Activated T-cell treated with anti-CD3 and anti-CD28 coated beads for 24 hours (primary cell): ENCODE data around the gene SPG21.

ENCODE experiments used
- DNase-seq: peaks from one replicate; pipeline ENCODE4 v3.0.0-alpha.2; 2020; ENCODE audit warnings: low read depth

Gene SPG21

DNA sequence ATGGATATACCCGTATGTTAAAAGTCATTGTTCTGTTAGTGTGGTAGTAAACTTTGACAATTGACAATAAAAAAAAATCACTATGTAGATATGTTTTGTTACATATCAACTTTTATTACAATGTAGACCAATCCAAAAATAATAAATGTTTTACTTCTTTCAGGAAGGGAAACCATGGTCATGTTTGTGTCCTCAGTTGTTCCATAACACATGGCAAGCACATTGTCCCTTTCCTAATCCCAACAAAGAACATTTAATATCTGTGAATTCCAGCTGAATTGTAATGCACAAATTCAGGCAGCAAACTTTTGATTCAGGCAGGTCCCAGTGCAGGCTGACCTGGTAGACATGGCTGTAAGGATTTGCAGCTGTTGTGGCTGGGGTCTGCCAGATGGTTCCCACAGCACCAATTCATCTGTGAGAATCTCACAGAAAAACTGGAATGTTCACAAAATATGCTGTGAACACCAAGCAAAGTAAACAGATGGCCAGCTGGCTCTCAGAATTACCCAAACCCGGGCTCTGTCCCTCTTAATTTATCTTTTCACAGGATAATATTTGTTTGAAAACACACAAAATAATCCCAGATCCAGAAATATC is 1.9 kb upstream of the SPG21 start:
- no peak for DNase-seq

DNA sequence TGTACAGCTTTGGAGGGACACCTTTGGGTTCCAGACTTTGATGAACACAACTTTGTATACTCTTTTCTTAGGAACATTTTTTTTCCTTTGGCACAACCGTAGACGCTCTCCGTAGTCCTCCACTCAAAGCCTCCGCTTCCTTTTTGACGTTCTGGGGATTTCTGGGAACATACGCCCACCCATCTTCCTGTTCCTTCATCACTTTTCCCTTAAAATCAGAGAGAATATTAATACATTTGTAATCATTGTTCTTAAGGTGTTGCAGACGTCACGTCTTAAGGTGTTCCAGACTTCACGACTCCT is 405 bp upstream of the SPG21 start:
- DNase-seq, result no peak

DNA sequence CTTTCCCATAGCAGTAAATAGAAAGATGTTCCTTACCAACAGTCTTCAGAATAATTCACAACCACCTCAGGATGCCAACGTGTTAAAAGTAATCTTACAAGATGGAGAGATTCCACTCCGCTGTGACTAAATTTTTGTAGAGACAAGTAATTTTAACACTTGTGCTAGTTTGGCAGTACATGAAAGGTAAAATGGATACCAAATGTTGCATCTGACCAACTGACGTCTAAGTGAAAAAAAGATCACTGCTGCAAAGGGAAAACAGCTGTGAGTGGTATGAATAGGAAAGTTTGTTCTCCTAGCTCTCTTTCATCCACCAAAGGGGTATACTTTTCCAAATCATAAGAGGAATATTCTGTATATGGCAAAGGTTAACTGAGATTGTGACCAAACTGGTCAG is 2.6 kb downstream of the SPG21 start:
- DNase-seq, result no peak

DNA sequence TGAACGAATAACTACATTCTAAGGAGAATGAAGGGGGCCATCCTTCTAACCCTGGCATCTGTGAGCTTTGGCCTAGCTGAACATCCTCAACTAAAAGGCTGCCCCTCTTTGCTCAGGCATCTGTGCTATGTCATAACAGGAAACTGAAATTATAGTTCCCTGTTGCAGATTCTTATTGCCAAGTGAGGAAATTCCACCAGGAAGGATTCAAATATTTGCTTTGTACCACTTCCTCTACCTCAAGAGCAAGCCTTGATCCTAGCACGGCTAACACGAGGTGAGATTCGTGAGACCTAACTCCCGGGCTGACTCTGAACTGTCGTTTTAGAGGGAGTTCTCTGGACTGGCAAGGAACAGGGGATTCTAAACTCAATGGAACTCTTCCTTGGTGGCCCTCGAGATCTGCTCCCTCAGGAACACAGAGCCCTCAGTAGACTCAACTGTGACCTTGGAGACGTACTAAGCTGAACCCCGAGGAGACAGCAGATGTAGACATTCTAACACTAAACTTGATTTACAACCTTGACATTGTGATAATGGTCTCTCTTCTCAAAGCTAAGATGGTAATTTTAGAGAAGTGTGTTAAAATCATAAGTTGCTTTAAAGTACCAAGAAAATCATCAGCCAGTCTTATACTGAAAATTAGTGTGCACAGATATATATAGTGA is 4.2 kb downstream of the SPG21 start:
- DNase-seq, result no peak

DNA sequence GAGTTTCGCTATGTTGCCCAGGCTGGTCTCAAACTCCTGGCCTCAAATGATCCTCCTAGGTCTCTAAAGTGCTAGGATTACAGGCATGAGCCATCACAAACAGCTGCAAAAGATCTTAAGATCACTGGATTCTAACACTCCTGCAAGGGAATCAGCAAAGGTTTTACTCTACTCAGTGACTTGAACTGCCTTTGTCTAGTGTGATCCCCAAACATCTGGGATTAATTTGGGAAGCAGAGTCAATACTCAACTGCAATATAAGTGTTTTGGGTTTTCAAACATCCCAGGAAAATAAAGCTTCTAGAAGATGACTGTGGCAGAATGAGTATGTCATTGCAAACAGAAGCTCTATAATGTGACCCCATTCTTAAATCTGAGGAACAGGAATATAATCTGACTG is 7.2 kb downstream of the SPG21 start:
- DNase-seq, result no peak

DNA sequence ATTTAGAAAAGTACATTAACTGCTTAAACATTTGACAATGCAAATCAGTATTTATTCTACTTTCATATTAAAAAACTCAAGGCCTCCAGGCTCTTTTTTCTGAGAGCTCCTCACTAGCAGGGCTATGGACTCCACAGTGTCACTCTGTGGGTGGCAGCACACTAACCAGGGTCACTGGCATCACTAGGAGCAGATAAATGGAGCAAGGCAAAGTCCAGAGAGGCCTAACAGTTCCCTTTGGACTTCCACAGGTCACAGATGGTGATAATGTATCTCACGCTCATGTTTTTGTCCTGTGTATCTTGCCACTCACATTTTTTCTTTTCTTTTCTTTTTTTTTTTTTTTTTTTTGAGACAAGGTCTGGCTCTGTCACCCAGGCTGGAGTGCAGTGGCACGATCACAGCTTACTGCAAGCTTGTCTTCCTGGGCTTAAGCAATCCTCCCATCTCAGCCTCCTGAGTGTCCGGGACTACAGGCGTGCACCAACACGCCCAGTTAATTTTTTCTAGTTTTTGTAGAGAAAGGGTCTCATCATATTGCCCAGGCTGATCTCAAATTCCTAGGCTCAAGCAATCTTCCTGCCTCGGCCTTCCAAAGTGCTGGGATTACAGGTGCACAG is 7.8 kb downstream of the SPG21 start:
- no peak for DNase-seq

DNA sequence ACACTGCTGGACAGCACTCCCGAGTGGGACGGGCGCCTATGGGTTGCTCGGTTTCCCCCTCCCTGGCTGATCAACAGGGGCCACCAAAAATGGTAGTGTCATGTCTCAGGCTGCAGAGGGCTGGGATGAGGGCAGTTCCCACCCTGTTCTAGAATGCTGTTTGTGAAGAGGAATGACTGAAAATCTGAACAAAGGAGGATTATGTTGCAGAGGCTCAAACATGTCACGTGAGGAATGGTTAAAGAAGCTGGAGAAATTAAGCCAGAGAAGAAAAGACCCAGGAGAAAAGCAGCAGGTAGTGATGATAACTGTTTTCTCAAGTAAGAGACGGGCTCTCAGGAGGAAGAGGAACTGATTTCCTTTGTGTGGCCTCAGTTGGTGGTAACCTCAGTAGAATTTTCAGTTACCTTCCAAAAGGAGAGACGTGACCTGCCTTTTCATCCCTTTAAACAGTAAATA is 10.4 kb downstream of the SPG21 start:
- DNase-seq, result no peak

DNA sequence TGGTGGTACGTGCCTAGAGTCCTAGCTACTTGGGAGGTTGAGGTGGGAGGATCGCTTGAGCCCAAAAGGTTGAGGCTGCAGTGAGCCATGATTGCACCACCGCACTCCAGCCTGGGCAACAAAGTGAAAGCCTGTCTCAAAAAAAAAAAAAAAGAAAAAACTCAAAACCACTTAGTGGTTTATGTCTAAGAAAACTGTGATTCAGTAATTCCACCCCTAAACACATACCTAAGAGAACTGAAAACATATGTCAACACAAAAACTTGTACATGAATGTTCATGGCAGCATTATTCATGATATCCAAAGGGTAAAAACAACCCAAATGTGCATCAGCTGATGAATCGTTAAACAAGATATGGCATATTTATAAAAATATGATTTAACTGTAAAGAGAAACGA is 14.3 kb downstream of the SPG21 start:
- DNase-seq, result no peak

DNA sequence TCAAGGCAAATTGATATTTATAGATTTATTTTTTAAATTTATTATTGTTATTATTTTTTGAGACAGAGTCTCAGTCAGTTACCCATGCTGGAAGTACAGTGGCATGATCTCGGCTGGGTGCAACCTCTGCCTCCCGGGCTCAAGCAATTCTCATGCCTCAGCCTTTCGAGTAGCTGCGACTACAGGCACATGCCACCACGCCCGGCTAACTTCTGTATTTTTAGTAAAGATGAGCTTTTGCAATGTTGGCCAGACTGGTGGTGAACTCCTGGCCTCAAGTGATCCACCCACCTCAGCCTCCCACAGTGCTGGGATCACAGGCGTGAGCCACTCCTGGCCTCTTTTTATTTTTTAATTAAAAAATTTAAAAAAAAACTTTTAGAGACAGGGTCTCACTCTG is 19.0 kb downstream of the SPG21 start:
- DNase-seq, result no peak

DNA sequence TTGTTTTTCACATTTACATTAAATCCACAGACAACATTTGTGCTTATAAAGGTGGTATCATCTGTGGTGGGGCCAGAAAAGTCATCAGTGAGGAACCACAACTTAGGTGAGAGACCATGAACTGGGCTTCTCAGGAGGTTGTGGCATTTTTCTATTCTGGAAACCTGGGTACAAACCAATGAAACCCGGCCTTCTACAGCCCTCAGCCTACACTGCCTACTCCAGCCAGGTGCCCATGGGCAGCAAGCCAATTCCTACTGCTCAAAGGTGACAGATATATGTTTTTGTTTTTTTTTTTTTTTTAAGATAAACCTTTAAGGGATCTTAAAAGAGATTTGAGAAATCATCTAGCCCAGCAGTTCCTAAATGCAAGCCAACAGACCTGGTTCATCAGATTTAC is 20.3 kb downstream of the SPG21 start:
- no peak for DNase-seq

DNA sequence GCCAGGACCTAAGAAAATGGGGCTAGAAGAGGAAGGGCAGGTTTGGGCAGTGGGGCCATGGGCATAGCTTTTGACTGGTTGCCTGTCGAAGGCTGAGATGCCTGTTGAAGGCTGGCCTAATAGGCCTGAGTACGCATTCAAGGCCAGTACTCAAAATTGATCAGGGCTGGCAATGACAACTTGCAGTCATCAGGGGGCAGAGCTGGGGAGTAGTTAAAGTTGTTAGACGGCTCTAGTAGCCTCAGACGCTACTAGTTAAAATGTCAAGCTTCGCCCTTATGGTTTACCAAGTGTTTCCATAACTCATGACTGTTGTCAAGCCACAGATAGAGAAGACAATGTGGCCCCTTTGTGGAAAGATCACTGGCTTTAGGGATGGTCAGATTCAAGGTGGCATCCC is 28.7 kb downstream of the SPG21 start:
- DNase-seq, result no peak

DNA sequence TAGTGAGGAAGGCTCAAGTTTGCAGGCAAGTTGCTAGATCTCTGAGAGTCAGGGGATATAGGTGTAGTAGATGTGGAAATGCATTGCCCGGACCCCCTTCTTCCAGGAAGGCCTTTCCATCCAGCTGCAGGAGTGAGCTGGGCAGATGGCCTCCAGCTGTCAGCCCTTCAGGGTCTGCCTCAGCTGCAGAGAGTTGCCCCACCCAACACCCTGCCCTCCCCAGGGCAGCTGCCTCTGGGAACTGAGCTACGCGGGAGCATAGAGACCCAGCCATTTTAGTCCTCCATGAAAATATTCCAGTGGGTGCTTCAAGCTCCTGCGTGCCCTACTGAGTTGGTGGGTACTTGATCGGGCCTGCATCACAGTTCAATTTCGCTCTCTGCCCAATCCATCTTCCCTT is 29.6 kb downstream of the SPG21 start:
- no peak for DNase-seq

DNA sequence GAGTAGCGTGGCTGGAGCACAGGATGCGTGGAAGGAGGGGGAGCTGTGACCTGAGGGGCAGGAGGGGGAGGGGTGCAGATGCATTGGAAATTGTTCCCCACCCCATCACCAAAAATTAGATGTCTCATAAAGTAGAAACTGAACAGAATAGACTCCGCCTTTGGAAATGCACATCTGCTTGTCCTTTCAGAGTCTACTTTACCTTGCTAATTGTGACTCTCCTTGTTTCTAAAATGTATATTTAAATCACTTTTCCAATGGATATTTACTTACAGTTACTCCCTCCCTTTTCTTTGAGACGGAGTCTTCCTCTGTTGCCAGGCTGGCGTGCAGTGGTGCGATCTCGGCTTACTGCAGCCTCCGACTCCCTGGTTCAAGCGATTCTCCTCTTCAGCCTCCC is 30.6 kb downstream of the SPG21 start:
- DNase-seq, result no peak

DNA sequence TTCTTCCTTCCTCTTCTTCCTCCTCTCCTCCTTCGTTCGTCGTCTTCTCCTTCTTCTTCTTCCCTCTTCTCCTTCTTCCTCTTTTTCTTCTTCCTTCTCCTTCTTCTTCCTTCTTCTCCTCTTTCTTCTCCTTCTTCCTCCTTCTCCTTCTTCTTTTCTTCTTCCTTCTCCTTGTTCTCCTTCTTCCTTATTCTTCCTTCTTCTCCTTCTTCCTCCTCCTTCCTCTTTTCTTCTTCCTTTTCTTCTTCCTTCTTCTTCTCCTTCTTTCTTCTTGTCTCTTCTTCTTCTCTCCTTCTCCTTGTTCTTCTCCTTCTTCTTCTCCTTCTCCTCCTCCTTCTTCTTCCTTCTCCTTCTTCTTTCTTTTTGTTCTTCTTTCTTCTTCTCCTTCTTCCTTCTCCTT is 35.3 kb downstream of the SPG21 start:
- DNase-seq, result no peak

DNA sequence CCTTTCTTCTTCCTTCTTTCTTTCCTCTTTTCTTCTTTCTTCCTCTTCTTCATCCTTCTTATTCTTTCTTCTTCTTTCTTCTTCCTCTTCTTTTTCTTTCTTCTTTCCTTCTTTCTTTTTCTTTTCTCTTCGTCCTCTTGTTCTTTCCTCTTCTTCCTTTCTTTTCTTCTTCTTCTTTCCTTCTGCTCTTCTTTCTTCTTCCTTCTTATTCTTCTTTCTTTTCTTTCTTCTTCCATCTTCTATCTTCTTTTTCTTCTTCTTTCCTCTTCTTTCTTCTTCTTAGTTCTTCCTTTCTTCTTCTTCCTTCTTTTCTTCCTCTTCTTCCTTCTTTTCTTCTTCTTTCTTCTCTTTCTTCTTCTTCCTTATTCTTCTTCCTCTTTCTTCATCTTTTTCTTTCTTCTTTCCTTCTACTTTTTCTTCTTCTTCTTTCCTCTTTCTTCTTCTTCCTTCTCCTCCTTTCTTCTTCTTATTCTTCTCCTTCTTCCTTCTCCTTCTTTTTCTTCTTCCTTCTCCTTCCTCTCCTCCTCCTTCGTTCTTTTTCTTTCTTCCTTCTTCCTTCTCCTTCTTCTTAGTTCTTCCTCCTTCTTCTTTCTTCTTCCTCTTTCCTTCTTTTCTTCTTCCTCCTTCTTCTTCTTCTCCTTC is 37.8 kb downstream of the SPG21 start:
- no peak for DNase-seq

DNA sequence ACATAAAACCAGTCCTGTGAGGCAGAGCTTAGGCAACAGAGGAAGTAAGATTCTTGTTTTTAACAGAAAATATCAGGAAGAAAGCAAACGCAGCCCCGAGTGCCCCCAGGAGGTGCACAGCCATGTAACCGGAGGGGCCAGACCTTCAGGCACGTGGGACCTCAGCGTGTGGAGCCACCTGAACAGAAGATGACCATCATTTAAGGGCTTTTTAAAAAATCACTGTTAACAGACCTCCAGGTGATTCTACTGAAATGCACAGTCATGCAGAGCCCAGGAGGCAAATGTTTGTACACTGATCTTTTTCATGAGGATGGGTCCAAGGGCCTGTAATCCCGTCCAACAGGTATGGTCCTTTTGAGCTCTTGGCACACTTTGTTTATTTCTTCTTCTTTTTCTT is 38.8 kb downstream of the SPG21 start:
- DNase-seq, result no peak

DNA sequence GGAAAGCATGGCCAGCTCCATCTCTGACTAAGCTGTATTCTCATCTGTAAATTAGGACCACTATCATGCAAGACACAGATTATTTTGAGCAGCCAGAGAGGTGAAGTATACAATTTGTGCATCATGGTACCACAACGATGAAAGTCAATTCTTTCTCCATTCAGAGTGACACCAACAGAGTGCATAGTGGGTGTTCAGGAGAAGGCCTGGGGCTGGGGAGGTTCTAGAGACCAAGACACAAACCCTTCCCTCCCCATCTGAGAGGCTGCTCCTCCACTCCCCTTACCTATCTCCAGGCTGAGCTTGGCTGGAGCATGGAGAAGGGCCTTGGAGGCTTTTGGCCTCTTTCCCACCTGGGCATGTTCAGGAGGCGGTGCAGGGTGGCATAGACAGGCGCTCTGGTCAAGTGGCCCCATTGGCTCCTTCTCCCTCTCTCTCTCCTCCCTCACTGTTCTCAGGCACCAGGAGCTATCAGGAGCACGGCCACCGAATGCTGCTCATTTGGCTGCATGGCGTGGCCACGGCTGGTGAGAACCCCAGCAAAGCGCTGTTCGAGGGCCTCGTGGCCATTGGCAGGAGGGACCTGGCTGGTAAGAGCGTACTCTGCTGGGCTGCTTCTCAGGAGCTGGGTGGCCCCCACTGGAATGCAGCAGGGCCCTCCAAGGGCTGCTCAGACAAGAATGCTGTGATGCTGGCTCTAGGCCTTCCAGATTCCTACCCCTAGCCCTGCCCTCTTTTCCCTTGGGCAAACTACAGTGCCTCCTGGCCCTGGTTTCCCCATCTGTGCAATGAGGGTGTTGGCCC is 40.1 kb downstream of the SPG21 start:
- no peak for DNase-seq

DNA sequence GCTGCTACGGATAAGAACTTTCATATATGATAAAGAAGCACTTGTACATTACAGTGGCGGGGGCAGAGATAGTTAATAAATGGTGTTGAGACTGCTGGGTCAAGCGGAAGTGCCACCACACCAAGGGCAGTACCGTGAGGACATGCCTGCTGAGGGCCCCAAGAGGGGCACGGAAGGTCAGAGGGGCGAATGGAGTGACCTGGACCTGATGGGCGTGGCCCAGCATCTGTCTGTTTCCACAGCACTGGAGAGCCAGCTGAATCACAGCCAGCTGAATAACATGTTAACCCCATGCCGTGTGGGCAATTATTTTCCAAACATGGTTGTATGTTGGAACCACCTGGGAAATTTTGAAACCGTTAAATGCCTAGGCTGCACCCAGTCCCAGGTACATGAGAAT is 40.8 kb downstream of the SPG21 start:
- DNase-seq, result no peak

DNA sequence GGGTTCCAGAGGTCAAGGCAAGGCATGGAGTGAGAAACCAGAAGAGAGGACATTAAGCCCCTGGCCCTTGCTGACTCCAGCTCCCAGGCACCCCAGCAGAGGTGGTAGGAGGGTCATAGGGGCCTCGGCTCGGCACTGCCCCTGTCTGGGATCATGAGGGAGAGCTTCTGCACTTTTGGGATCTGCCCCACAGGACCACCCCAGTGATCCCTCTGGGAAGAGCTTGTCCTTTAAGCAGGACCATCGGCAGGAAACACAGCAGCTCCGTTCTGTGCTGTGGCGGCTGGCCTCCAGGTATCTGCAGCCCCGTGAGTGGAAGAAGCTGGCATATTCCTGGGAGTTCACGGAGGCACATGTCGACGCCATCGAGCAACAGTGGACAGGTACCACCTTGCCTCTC is 42.5 kb downstream of the SPG21 start:
- no peak for DNase-seq

DNA sequence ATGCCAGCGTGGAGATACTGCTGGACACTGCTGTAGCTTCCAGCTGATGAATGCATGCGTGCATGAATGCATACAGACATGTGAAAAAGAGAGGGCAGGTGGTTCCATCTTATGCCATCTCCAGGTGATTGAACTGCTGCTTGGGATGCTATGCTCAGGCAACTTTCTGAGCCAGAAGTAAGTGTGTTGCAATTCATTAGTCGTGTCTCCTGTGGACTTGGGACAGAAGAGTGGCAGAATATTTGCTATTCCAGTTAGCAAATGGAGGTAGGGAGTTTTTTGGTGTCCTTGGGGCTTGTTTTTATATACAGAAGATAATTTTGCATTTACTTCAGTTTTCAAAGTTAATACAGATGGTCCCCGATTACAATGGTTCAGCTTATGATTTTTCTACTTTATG is 44.8 kb downstream of the SPG21 start:
- no peak for DNase-seq

DNA sequence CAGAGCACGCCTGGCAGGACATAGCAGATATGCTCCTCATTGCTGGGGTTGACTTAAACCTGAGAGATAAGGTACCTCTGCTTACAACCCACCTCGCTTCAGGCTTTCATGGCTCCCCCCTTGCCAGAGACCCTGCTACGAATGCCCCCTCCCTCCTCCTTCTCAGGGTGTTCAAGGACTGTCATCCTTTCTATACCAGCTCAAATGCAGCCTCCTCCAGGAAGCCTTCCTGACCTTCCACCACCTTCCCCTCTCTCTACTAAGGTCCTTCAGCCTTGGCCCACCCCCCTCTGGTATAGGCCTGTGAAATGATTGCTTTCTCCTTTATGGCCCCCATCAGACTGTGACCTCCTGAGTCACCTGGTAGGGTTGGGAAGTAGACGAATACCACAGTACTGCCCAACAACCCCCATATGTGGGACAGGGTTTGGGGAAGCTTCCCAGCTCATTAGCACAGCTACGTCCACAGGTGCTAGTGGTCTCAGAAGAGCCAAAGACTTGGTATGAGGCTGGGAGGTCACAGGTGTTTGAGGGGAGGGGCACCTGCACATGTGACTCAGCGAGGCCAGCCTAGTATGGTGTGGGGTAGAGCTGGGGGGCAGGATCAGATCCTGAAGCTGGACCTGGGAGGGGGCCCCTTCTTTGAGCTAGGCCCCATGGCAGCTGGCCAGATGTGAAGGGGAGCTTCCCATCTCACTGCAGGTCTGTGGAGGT is 46.0 kb downstream of the SPG21 start:
- no peak for DNase-seq

DNA sequence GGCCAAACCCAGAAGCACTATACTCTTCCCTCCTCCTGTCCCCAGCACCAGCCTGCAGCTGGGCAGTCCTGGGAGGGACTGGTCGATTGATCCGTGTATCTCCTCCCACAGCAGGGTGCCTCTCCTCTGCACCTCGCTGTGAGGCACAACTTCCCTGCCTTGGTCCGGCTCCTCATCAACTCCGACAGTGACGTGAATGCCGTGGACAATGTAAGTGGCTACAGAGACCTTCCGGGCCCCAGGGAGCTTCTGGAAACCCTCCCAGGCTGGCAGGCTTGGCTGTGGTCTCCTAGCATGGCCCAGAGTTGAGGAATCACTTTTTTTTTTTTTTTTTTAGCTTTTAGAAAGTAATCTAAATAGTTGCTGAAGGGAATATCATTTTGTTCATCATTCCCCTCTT is 47.4 kb downstream of the SPG21 start:
- DNase-seq, result no peak
